Hematopoietic multipotent progenitor cell (in vitro differentiated cells): ENCODE measurements around the gene GATAD2B. TPM values are rescaled to one million over a fixed set of nuclear protein-coding genes. Genes with fewer than 3 reads are reported as not detected.
"Not testable (repeated sequence)": the region's sequence is repeated elsewhere in the genome, so short reads cannot be mapped to it uniquely, and the experiment has no call there.

Experiments used
- DNase-seq, 3 donors: peaks; one replicate each; pipeline ENCODE4 v3.0.0-alpha.2; 2011 to 2015; ENCODE audit warnings: low read depth in 2 of 3, low spot score in 2 of 3
- total RNA-seq: library from RNA; depleted of rRNA; stranded (reverse); fragments of >200 nt; gene quantifications from one replicate; pipeline ENCODE4 v1.2.3, GENCODE V29; 2012

Gene GATAD2B
- total RNA-seq, 1 donor: 33.7 TPM

- DNase-seq: not testable (repeated sequence)
These were observed 78.4 kb downstream of the GATAD2B start for GRCh38 chr1:153844349-153844748.

GRCh38 chr1:153842006-153842471 lies 80.7 kb downstream of the GATAD2B start:
- DNase-seq: no peak

- no peak for DNase-seq
These were observed 81.2 kb downstream of the GATAD2B start for GRCh38 chr1:153841463-153841994.

- DNase-seq: not testable (repeated sequence)
These were observed 82.0 kb downstream of the GATAD2B start for GRCh38 chr1:153840774-153841173.

- not testable (repeated sequence) for DNase-seq
These were observed 88.8 kb downstream of the GATAD2B start for GRCh38 chr1:153833968-153834367.

- DNase-seq: no peak
These were observed 89.6 kb downstream of the GATAD2B start for GRCh38 chr1:153833171-153833570.

GRCh38 chr1:153832293-153832692 lies 90.5 kb downstream of the GATAD2B start:
- DNase-seq: no peak

- DNase-seq: no peak
These were observed 91.7 kb downstream of the GATAD2B start for GRCh38 chr1:153831026-153831425.

GRCh38 chr1:153827168-153827964 lies 95.4 kb downstream of the GATAD2B start:
- DNase-seq: no peak

GRCh38 chr1:153818876-153819275 lies 103.9 kb downstream of the GATAD2B start:
- no peak for DNase-seq

GRCh38 chr1:153816283-153816889 lies 106.4 kb downstream of the GATAD2B start:
- no peak for DNase-seq

GRCh38 chr1:153805886-153806719 lies 116.7 kb downstream of the GATAD2B start:
- DNase-seq: no peak

GRCh38 chr1:153805042-153805745 lies 117.6 kb downstream of the GATAD2B start:
- DNase-seq: peak in 2 of 3 donors; percentile 88 to 96

GRCh38 chr1:153804112-153804511 lies 118.7 kb downstream of the GATAD2B start:
- no peak for DNase-seq

GRCh38 chr1:153803470-153804056 lies 119.2 kb downstream of the GATAD2B start:
- no peak for DNase-seq

GRCh38 chr1:153801786-153802697 lies 120.7 kb downstream of the GATAD2B start:
- DNase-seq: no peak

GRCh38 chr1:153801028-153801625 lies 121.6 kb downstream of the GATAD2B start:
- no peak for DNase-seq

GRCh38 chr1:153800516-153800915 lies 122.3 kb downstream of the GATAD2B start:
- no peak for DNase-seq
